ENCODE data around the gene ITFG1. TPM values are rescaled to one million over a fixed set of nuclear protein-coding genes. Genes with fewer than 3 reads are reported as not detected.

ITFG1 gene
- total RNA-seq, 1 donor = 58.6 TPM

DNA sequence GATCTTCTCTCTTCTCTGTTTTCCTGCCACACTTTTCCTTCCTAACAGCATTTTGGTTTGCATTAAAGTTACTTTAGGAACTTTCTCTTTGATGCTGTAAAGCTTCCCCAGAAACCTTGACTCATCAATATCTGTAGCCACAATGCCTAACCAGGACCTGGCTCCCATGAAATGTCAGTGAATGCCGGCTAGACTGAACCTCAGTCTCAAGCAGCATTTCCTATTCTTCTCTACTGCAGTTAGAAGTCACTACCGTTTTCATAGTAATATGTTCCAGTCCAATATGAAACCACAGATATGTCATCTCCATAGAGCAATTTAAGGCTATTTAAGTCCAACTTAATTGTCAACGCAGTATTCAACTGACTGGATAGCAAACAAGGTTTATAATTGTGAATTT lies 28.9 kb downstream of the ITFG1 start:
- no peaks in the 10 kb centered on the region for H3K27me3 ChIP-seq (ENCODE audit: insufficient read depth, low read length)
- no peak overlapping the region for H3K4me3 ChIP-seq (ENCODE audit: insufficient read depth, low read length)
- peaks cover 8% of the 10 kb centered on the region for H3K79me2 ChIP-seq (ENCODE audit: insufficient read depth, low read length)
- H4K20me1 ChIP-seq (ENCODE audit: insufficient read depth, low read length) = peaks cover 4% of the 10 kb centered on the region
- no peaks in the 10 kb centered on the region for H3K4me1 ChIP-seq (ENCODE audit: insufficient read depth, low read length)
- no peak for TF ChIP-seq CTCF (IDR thresholded peaks at IDR 0.05; ENCODE audit: extremely low read depth, low read depth, low read length)
- H3K4me2 ChIP-seq (ENCODE audit: insufficient read depth, low read length) = no peak overlapping the region
- no peak overlapping the region for H2AFZ ChIP-seq (ENCODE audit: low read length)
- H3K9me3 ChIP-seq (ENCODE audit: low read depth, low read length) = no peaks in the 10 kb centered on the region
- peak; percentile 74 for DNase-seq (ENCODE audit: insufficient read length, low spot score, missing footprints)
- H3K36me3 ChIP-seq (ENCODE audit: insufficient read depth, low read length) = peaks cover 6% of the 10 kb centered on the region
- no peak overlapping the region for H3K27ac ChIP-seq (ENCODE audit: low read depth, low read length)

GRCh38 chr16:47426806-47427205 lies 34.1 kb downstream of the ITFG1 start:
- peaks cover 9% of the 10 kb centered on the region for H3K36me3 ChIP-seq (ENCODE audit: insufficient read depth, low read length)
- H3K79me2 ChIP-seq (ENCODE audit: insufficient read depth, low read length) = no peaks in the 10 kb centered on the region
- no peak overlapping the region for H3K4me2 ChIP-seq (ENCODE audit: insufficient read depth, low read length)
- H3K27me3 ChIP-seq (ENCODE audit: insufficient read depth, low read length) = no peaks in the 10 kb centered on the region
- H3K27ac ChIP-seq (ENCODE audit: low read depth, low read length) = no peak overlapping the region
- no peak overlapping the region for H2AFZ ChIP-seq (ENCODE audit: low read length)
- no peaks in the 10 kb centered on the region for H3K4me1 ChIP-seq (ENCODE audit: insufficient read depth, low read length)
- H3K4me3 ChIP-seq (ENCODE audit: insufficient read depth, low read length) = no peak overlapping the region
- TF ChIP-seq CTCF (IDR thresholded peaks at IDR 0.05; ENCODE audit: extremely low read depth, low read depth, low read length) = no peak
- no peaks in the 10 kb centered on the region for H3K9me3 ChIP-seq (ENCODE audit: low read depth, low read length)
- no peak for DNase-seq (ENCODE audit: insufficient read length, low spot score, missing footprints)
- H4K20me1 ChIP-seq (ENCODE audit: insufficient read depth, low read length) = no peaks in the 10 kb centered on the region

DNA sequence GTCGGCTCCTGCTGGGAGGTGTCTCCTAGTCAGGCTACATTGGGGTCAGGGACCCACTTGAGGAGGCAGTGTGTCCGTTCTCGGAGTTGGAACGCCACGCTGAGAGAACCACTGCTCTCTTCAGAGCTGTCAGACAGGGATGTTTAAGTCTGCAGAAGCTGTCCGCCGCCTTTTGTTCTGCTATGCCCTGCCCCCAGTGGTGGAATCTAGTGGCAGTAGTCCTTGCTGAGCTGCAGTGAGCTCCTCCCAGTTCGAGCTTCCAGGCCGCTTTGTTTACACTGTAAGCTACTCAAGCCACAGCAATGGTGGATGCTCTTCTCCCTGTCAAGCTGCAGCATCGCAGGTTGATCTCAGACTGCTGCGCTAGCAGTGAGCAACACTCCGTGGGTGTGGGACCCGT lies 36.0 kb downstream of the ITFG1 start:
- DNase-seq (ENCODE audit: insufficient read length, low spot score, missing footprints) = no peak

GRCh38 chr16:47416869-47417268 lies 44.0 kb downstream of the ITFG1 start:
- no peak overlapping the region for H3K4me3 ChIP-seq (ENCODE audit: insufficient read depth, low read length)
- H2AFZ ChIP-seq (ENCODE audit: low read length) = no peak overlapping the region
- H3K4me1 ChIP-seq (ENCODE audit: insufficient read depth, low read length) = no peaks in the 10 kb centered on the region
- H3K79me2 ChIP-seq (ENCODE audit: insufficient read depth, low read length) = no peaks in the 10 kb centered on the region
- H3K27ac ChIP-seq (ENCODE audit: low read depth, low read length) = no peak overlapping the region
- no peak for TF ChIP-seq CTCF (IDR thresholded peaks at IDR 0.05; ENCODE audit: extremely low read depth, low read depth, low read length)
- H4K20me1 ChIP-seq (ENCODE audit: insufficient read depth, low read length) = no peaks in the 10 kb centered on the region
- no peaks in the 10 kb centered on the region for H3K36me3 ChIP-seq (ENCODE audit: insufficient read depth, low read length)
- no peak overlapping the region for H3K4me2 ChIP-seq (ENCODE audit: insufficient read depth, low read length)
- H3K9me3 ChIP-seq (ENCODE audit: low read depth, low read length) = no peaks in the 10 kb centered on the region
- no peak for DNase-seq (ENCODE audit: insufficient read length, low spot score, missing footprints)
- no peaks in the 10 kb centered on the region for H3K27me3 ChIP-seq (ENCODE audit: insufficient read depth, low read length)

More for the DNA sequence above, 36.0 kb downstream of the ITFG1 start:
- Histone ChIP-seq H2AFZ (ENCODE audit: low read length) (no peak overlapping the region), H3K79me2 (ENCODE audit: insufficient read depth, low read length) (no peaks in the 10 kb centered on the region), H3K9me3 (ENCODE audit: low read depth, low read length) (no peaks in the 10 kb centered on the region), H3K27ac (ENCODE audit: low read depth, low read length) (no peak overlapping the region), H4K20me1 (ENCODE audit: insufficient read depth, low read length) (no peaks in the 10 kb centered on the region), H3K4me3 (ENCODE audit: insufficient read depth, low read length) (no peak overlapping the region), H3K27me3 (ENCODE audit: insufficient read depth, low read length) (no peaks in the 10 kb centered on the region), H3K4me2 (ENCODE audit: insufficient read depth, low read length) (no peak overlapping the region), H3K4me1 (ENCODE audit: insufficient read depth, low read length) (no peaks in the 10 kb centered on the region), H3K36me3 (ENCODE audit: insufficient read depth, low read length) (peaks cover 9% of the 10 kb centered on the region)
- no peak for TF ChIP-seq CTCF (IDR thresholded peaks at IDR 0.05; ENCODE audit: extremely low read depth, low read depth, low read length)

All from osteoblast (primary cell).